Measurements from ENCODE around the gene CHEK2. TPM values are rescaled to one million over a fixed set of nuclear protein-coding genes. Genes with fewer than 3 reads are reported as not detected.
"Not testable (repeated sequence)": the region's sequence is repeated elsewhere in the genome, so short reads cannot be mapped to it uniquely, and the experiment has no call there.

Gene CHEK2
- total and polyA plus RNA-seq, 2 experiments from 2014 or later, result 12.2 to 21.8 TPM

DNA sequence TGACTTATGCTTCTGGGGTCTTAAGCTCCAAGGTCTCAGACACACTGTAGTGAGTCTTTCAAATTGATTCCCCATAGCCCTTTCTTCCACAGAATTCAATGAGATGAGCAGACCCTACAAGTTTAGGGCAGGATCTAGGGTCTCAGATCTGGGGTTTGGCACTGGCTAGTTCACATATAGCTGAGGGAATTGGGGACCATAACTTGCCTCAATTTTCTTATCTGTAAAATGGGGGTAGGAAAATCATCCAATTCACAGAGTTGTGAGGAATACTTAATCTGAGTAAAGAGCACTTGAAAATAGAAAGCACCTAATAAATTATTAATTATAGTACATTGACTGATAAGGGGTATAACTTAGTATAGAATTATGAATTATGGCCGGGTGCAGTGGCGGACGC is 25.0 kb upstream of the CHEK2 start:
- H4K20me1 ChIP-seq (ENCODE audit: insufficient read depth), result no peaks in the 10 kb centered on the region
- H3K4me1 ChIP-seq (ENCODE audit: insufficient read depth), result no peaks in the 10 kb centered on the region
- no peaks in the 10 kb centered on the region for H3F3A ChIP-seq (ENCODE audit: insufficient read depth)
- no peak for TF ChIP-seq EZH2 (IDR thresholded peaks at IDR 0.05; ENCODE audit: insufficient read depth, poor library complexity, severe bottlenecking)
- TF ChIP-seq EZH2phosphoT487 (IDR thresholded peaks at IDR 0.05; ENCODE audit: insufficient read depth, low read depth), result no peak
- no peaks in the 10 kb centered on the region for H3K9me3 ChIP-seq (ENCODE audit: low read depth)
- H3K9ac ChIP-seq, result no peak overlapping the region
- no peak overlapping the region for H3K4me3 ChIP-seq
- DNase-seq, result no peak
- no peak overlapping the region for H2AFZ ChIP-seq
- H3K79me2 ChIP-seq (ENCODE audit: insufficient read depth), result no peaks in the 10 kb centered on the region
- no peaks in the 10 kb centered on the region for H3K27me3 ChIP-seq (replicated peaks; ENCODE audit: insufficient read depth)
- WGBS, 2 experiments (ENCODE audit: low coverage in 1 of 2, low lambda C conversion rate in 2 of 2, missing lambda C conversion rate in 2 of 2), result 79 to 81% methylated on average over 3 of the region's 3 CpGs
- H3K9me2 ChIP-seq (ENCODE audit: insufficient read depth), result no peaks in the 10 kb centered on the region
- H3K27ac ChIP-seq, result no peak overlapping the region
- in situ Hi-C loops (cut with MboI), result no loop called here
- H3K4me2 ChIP-seq (ENCODE audit: unreplicated experiment), result no peak overlapping the region
- no peaks in the 10 kb centered on the region for H3K36me3 ChIP-seq (ENCODE audit: low read depth)

DNA sequence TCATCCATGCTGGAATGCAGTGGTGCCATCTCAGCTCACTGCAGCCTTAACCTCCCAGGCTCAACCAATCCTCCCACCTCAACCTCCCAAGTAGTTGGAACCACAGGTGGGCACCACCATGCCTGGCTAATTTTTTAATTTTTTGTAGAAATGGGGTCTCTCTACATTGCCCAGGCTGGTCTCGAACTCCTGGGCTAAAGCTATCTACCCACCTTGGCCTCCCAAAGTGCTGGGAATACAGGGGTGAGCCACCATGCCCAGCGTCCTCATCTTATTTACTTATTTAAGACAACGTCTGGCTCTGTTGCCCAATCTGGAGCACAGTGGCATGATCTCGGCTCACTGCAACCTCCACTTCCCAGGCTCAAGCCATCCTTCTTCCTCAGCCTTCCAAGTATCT is 20.4 kb upstream of the CHEK2 start:
- H3K27ac ChIP-seq; H3K9ac ChIP-seq; H3K4me1 ChIP-seq (ENCODE audit: insufficient read depth); H3K4me3 ChIP-seq; H3K79me2 ChIP-seq (ENCODE audit: insufficient read depth); H3K36me3 ChIP-seq (ENCODE audit: low read depth); H3K9me3 ChIP-seq (ENCODE audit: low read depth); H2AFZ ChIP-seq; H3K4me2 ChIP-seq (ENCODE audit: unreplicated experiment); H4K20me1 ChIP-seq (ENCODE audit: insufficient read depth); DNase-seq; in situ Hi-C loops (cut with MboI); H3F3A ChIP-seq (ENCODE audit: insufficient read depth); H3K9me2 ChIP-seq (ENCODE audit: insufficient read depth); H3K27me3 ChIP-seq (replicated peaks; ENCODE audit: insufficient read depth): not testable (repeated sequence)
- WGBS, 2 experiments (ENCODE audit: low coverage in 1 of 2, low lambda C conversion rate in 2 of 2, missing lambda C conversion rate in 2 of 2), result 61 to 69% methylated on average over 4 of the region's 4 CpGs

DNA sequence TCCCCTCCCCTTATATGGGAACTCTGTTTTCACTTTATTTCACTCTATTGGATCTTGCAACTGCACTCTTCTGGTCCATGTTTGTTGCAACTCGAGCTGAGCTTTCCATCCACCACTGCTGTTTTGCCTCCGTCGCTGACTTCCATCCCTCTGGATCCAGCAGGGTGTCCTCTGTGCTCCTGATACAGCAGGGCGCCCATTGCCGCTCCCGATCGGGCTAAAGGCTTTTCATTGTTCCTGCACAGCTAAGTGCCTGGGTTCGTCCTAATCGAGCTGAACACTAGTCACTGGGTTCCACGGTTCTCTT is 19.8 kb upstream of the CHEK2 start:
- Histone ChIP-seq H3K79me2 (ENCODE audit: insufficient read depth) (no peaks in the 10 kb centered on the region), H4K20me1 (ENCODE audit: insufficient read depth) (no peaks in the 10 kb centered on the region), H3K27me3 (replicated peaks; ENCODE audit: insufficient read depth) (no peaks in the 10 kb centered on the region), H3K9ac (no peak overlapping the region), H3K9me3 (ENCODE audit: low read depth) (no peaks in the 10 kb centered on the region), H2AFZ (no peak overlapping the region), H3K4me1 (ENCODE audit: insufficient read depth) (no peaks in the 10 kb centered on the region), H3K4me3 (no peak overlapping the region), H3K4me2 (ENCODE audit: unreplicated experiment) (no peak overlapping the region), H3F3A (ENCODE audit: insufficient read depth) (no peaks in the 10 kb centered on the region), H3K27ac (no peak overlapping the region), H3K36me3 (ENCODE audit: low read depth) (no peaks in the 10 kb centered on the region), H3K9me2 (ENCODE audit: insufficient read depth) (no peaks in the 10 kb centered on the region)
- in situ Hi-C loops (cut with MboI), result no loop called here
- 90 to 93% methylated on average over 10 of the region's 10 CpGs for WGBS, 2 experiments (ENCODE audit: low coverage in 1 of 2, low lambda C conversion rate in 2 of 2, missing lambda C conversion rate in 2 of 2)
- no peak for TF ChIP-seq EZH2 (IDR thresholded peaks at IDR 0.05; ENCODE audit: insufficient read depth, poor library complexity, severe bottlenecking)
- TF ChIP-seq EZH2phosphoT487 (IDR thresholded peaks at IDR 0.05; ENCODE audit: insufficient read depth, low read depth), result no peak
- DNase-seq, result no peak

DNA sequence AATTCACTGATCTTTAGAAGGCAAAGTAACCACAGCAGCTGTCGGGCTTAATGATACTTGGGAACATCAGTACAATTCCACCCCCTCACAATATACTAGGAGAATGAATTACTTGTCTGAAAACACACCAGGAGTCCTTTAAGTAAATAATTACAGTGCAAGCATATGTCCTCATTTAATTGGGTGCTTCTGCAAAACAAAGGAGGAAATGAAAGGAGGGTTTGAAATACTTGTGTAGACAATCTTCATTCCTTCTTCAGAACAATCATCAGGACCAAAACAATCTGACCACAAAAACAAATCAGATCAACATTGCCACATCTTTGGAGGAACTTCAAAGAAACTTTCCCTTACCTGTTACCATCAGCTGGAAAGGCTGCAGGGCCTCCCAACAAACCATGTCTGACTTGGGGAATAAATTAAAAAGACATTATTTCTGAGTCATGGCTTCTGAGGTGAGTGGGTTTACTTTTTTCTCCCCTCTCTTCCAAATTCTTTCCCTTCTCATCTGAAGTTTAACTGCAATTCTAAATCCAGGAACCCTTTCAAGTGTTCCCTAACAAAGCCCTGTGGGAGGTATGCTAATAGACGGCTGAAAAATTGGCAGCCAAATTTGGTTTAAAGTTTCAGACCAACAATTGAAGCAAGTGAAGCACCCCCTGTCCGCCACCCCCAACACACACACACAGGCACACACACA is 18.4 kb upstream of the CHEK2 start:
- no peaks in the 10 kb centered on the region for H4K20me1 ChIP-seq (ENCODE audit: insufficient read depth)
- no peaks in the 10 kb centered on the region for H3K27me3 ChIP-seq (replicated peaks; ENCODE audit: insufficient read depth)
- H2AFZ ChIP-seq, result no peak overlapping the region
- no peak overlapping the region for H3K27ac ChIP-seq
- 68 to 70% methylated on average over 3 of the region's 3 CpGs for WGBS, 2 experiments (ENCODE audit: low coverage in 1 of 2, low lambda C conversion rate in 2 of 2, missing lambda C conversion rate in 2 of 2)
- TF ChIP-seq EZH2 (IDR thresholded peaks at IDR 0.05; ENCODE audit: insufficient read depth, poor library complexity, severe bottlenecking), result no peak
- H3K9ac ChIP-seq, result no peak overlapping the region
- H3K79me2 ChIP-seq (ENCODE audit: insufficient read depth), result no peaks in the 10 kb centered on the region
- no peak overlapping the region for H3K4me3 ChIP-seq
- no peaks in the 10 kb centered on the region for H3K4me1 ChIP-seq (ENCODE audit: insufficient read depth)
- in situ Hi-C loops (cut with MboI), result no loop called here
- DNase-seq, result no peak
- no peaks in the 10 kb centered on the region for H3K36me3 ChIP-seq (ENCODE audit: low read depth)
- no peaks in the 10 kb centered on the region for H3K9me3 ChIP-seq (ENCODE audit: low read depth)
- no peak overlapping the region for H3K4me2 ChIP-seq (ENCODE audit: unreplicated experiment)
- H3F3A ChIP-seq (ENCODE audit: insufficient read depth), result no peaks in the 10 kb centered on the region
- H3K9me2 ChIP-seq (ENCODE audit: insufficient read depth), result no peaks in the 10 kb centered on the region

DNA sequence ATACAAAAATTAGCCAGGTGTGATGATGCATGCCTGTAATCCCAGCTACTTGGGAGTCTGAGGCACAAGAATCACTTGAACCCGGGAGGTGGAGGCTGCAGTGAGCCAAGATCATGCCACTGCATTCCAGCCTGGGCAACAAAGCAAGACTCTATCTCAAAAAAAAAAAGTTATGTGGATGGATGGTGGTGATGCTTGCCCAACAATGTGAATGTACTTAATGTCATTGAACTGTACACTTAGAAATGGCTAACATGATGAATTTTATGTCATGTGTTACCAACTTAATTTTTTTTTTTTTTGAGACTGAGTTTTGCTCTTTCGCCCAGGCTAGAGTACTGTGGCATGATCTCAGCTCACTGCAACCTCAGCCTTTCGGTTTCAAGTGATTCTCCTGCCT is 12.9 kb upstream of the CHEK2 start:
- H3K9ac ChIP-seq; H3K27me3 ChIP-seq (replicated peaks; ENCODE audit: insufficient read depth); H3K9me2 ChIP-seq (ENCODE audit: insufficient read depth); in situ Hi-C loops (cut with MboI); H3K4me3 ChIP-seq; H3K4me2 ChIP-seq (ENCODE audit: unreplicated experiment); H4K20me1 ChIP-seq (ENCODE audit: insufficient read depth); H3K9me3 ChIP-seq (ENCODE audit: low read depth); H3K79me2 ChIP-seq (ENCODE audit: insufficient read depth); H2AFZ ChIP-seq; H3K27ac ChIP-seq; H3K36me3 ChIP-seq (ENCODE audit: low read depth); DNase-seq: not testable (repeated sequence)
- WGBS, 2 experiments (ENCODE audit: low coverage in 1 of 2, low lambda C conversion rate in 2 of 2, missing lambda C conversion rate in 2 of 2), result 97 to 100% methylated on average over 3 of the region's 3 CpGs
- peaks cover 11% of the 10 kb centered on the region for H3F3A ChIP-seq (ENCODE audit: insufficient read depth)
- H3K4me1 ChIP-seq (ENCODE audit: insufficient read depth), result peaks cover 13% of the 10 kb centered on the region; the same call in 1 of the 2 replicates

All from GM23248 (cell line).